Measurements from ENCODE around the gene TWF2.

The TWF2 gene

DNA sequence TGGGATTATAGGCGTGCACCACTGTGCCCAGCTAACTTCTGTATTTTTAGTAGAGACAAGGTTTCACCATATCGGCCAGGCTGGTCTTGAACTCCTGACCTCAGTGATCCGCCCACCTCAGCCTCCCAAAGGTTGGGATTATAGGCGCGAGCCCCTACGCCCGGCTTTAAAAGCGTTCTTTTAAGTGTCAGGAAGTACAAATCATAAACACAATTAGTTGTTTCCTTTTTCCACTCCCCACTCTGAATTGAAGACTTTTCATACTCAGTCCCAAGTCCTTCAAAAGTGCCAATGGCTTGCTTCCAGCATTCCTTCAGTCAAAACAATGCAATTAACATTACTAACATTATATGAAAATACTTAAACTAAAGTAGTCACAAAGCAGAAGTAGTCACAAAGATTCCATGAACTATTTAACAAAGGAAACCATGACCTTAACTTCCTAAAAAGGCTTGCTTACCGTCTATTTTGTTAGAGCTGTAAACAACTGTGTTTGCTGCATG lies 31.3 kb upstream of the TWF2 start:
- peaks cover 40% of the 10 kb centered on the region for H3K36me3 Mint-ChIP-seq
- peak overlapping the region; percentile 74 for H3K27ac Mint-ChIP-seq
- H3K4me1 Mint-ChIP-seq, result peaks cover 69% of the 10 kb centered on the region
- no peaks in the 10 kb centered on the region for H3K9me3 Mint-ChIP-seq
- peak overlapping the region; percentile 21 for H3K4me3 Mint-ChIP-seq
- no peak for ATAC-seq
- H3K27me3 Mint-ChIP-seq, result no peaks in the 10 kb centered on the region

DNA sequence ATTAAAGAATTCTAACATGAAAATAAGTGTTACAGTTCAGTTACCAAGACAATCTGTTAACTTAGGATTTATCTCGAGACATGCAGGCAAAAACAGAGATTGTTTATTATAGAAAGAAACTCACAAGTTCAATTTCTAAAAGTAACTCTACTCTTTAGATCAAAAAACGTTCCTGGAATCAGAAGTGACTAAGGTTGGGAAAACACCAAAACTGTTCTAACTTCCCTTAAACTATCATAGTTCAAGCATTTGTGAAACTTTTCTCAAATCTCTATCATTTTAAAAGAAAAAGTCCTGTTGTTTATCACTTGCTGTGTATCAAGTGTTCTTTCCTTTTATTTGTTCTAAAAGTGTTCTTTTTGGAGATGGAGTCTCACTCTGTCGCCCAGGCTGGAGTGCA lies 30.8 kb upstream of the TWF2 start:
- Mint-ChIP-seq H3K4me3 (no peak overlapping the region), H3K27me3 (no peaks in the 10 kb centered on the region), H3K27ac (peak overlapping the region; percentile 74), H3K36me3 (peaks cover 40% of the 10 kb centered on the region), H3K4me1 (peaks cover 65% of the 10 kb centered on the region), H3K9me3 (no peaks in the 10 kb centered on the region)
- ATAC-seq, result no peak

DNA sequence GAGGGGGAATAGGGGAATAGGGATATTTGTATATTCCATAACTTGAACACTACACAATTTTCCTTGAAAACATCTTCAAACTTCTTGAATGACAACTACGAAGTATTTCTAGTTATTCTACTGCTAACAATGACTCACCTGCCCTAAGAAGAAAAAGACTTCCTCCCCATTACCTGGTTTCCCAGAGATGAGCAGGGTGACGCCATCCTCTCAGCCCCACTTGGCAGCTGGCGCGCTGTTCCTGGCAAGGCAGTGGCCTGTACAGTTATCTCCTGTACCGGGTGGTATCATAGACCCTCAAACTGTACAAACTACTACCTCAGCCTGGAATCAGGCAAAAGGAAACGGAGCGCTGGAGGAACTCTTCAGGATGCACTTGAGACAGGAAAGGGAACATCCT lies 29.1 kb upstream of the TWF2 start:
- Mint-ChIP-seq H3K27ac (peak overlapping the region; percentile 74), H3K9me3 (no peaks in the 10 kb centered on the region), H3K27me3 (no peaks in the 10 kb centered on the region), H3K36me3 (peaks cover 44% of the 10 kb centered on the region), H3K4me1 (peaks cover 65% of the 10 kb centered on the region), H3K4me3 (no peak overlapping the region)
- ATAC-seq, result no peak

DNA sequence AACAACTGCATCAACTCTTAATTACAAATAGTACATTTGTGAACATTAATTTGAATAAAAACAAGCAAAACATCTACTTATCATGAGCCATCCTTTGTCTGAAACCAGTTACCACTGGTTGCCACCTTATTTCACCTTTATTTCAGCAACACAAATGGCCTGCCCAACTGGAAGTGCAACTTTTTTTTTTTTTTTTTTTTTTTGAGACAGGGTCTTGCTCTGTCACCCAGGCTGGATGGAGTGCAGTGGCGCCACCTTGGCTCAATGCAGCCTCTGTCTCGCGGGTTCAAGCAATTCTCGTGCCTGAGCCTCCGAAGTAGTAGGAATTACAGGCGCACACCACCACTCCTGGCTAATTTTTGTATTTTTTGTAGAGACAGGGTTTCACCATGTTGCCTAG lies 26.4 kb upstream of the TWF2 start:
- Mint-ChIP-seq H3K4me3 (no peak overlapping the region), H3K4me1 (peaks cover 56% of the 10 kb centered on the region), H3K27me3 (no peaks in the 10 kb centered on the region), H3K27ac (no peak overlapping the region), H3K36me3 (peaks cover 58% of the 10 kb centered on the region), H3K9me3 (no peaks in the 10 kb centered on the region)
- no peak for ATAC-seq

DNA sequence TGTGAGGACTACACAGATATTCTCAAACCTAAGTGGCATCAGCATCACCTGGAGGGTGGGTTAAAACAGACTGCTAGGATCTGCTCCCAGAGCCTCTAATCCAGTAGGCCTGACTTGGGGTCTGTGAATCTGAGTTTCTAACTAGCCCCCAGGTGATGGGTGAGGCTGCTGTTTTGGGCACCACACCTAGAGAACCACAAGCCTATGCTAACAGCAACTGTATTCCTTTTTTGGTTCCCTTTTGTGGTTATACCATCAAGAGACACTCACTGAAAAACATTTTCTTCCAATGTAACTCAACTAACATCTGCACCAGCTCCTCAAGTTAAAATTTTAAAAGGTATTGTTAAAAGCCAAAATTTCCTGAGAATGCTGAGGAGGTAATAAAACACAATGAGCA lies 23.5 kb upstream of the TWF2 start:
- peaks cover 35% of the 10 kb centered on the region for H3K4me1 Mint-ChIP-seq
- H3K36me3 Mint-ChIP-seq, result peaks cover 77% of the 10 kb centered on the region
- H3K4me3 Mint-ChIP-seq, result no peak overlapping the region
- no peaks in the 10 kb centered on the region for H3K27me3 Mint-ChIP-seq
- H3K27ac Mint-ChIP-seq, result peak overlapping the region; percentile 61
- no peaks in the 10 kb centered on the region for H3K9me3 Mint-ChIP-seq
- peak; percentile 74 for ATAC-seq

DNA sequence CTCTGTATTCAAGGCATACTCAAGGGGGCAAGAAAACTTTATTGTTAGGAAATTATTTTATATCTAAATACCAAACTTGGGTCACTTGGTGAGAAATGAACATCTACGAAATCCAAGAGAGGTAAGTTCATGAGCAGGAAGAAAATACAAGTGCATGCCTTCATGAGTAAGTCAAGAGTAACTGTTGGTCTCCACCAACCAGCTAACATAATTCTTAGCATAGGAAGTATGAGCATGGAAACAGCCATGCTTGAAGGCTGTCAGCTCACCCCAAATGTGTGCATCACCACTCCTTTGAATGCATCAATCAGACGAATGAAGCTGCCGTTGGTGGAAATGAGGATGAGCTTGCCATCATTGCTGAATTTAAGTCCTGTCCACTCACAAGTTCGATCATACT lies 20.5 kb upstream of the TWF2 start:
- Mint-ChIP-seq H3K27ac (no peak overlapping the region), H3K27me3 (no peaks in the 10 kb centered on the region), H3K4me3 (no peak overlapping the region), H3K4me1 (peaks cover 34% of the 10 kb centered on the region), H3K9me3 (no peaks in the 10 kb centered on the region), H3K36me3 (peaks cover 83% of the 10 kb centered on the region)
- ATAC-seq, result no peak

DNA sequence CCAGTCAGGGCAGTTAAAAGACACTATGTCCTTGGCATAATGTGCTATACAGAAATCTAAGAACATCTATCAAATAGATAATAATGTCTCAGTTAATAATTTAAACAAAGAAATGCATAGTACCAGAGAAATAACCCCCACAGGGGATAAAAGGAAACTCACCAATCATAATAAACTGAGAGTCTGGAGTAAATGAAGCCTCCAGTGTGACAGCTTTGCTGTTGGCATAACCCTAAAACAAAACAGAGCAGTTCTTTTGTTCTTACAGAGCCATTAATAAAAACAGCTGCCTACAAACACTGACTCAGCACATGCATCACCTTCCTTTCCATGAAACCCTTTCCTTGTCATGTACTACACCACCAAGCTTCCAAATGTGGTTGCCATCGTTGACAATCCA lies 20.1 kb upstream of the TWF2 start:
- Mint-ChIP-seq H3K9me3 (no peaks in the 10 kb centered on the region), H3K4me3 (no peak overlapping the region), H3K4me1 (peaks cover 33% of the 10 kb centered on the region), H3K27me3 (no peaks in the 10 kb centered on the region), H3K27ac (peak overlapping the region; percentile 35), H3K36me3 (peaks cover 79% of the 10 kb centered on the region)
- no peak for ATAC-seq

DNA sequence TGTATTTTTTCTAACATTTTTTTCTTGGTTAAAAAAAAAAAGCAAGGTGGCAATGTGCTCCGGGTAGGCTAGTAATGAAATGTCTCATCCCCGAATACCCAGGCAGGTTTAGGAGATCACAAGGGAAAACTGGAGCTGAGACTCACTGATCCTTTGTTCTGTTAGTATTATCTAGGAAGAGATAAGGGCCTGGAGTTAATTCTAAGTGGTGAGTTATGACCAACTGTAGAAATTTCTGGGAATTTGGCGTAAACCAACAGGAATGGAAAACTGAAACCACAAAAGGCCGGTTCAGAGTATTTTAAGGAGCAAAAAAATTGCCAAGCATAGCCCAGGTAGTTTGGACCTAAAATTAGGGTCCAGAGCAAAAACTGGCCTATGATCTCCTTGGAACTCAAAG lies 19.0 kb upstream of the TWF2 start:
- H3K4me3 Mint-ChIP-seq, result no peak overlapping the region
- peaks cover 33% of the 10 kb centered on the region for H3K4me1 Mint-ChIP-seq
- H3K27ac Mint-ChIP-seq, result peak overlapping the region; percentile 44
- ATAC-seq, result no peak
- no peaks in the 10 kb centered on the region for H3K27me3 Mint-ChIP-seq
- no peaks in the 10 kb centered on the region for H3K9me3 Mint-ChIP-seq
- H3K36me3 Mint-ChIP-seq, result peaks cover 72% of the 10 kb centered on the region

DNA sequence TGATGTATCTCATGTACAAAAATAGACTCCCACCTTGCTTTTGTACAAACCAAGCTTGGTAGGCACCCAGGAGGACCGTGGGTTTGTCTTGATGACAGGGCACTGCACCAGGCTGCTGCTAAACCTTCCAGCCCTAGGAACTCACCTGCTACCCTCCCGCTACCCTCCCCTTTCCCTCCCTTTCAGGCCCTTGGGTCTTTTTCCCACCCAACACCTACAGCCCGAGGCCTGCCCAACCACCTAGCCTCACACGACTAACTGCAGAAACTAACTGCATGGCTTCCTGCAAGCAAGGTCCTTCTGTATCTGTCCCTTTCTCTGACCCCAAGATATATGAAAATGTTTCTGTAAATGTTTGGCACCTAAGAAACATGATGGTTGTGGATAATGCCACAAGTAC lies 17.7 kb upstream of the TWF2 start:
- no peak overlapping the region for H3K4me3 Mint-ChIP-seq
- peaks cover 74% of the 10 kb centered on the region for H3K36me3 Mint-ChIP-seq
- no peaks in the 10 kb centered on the region for H3K9me3 Mint-ChIP-seq
- no peaks in the 10 kb centered on the region for H3K27me3 Mint-ChIP-seq
- peaks cover 34% of the 10 kb centered on the region for H3K4me1 Mint-ChIP-seq
- ATAC-seq, result no peak
- no peak overlapping the region for H3K27ac Mint-ChIP-seq

DNA sequence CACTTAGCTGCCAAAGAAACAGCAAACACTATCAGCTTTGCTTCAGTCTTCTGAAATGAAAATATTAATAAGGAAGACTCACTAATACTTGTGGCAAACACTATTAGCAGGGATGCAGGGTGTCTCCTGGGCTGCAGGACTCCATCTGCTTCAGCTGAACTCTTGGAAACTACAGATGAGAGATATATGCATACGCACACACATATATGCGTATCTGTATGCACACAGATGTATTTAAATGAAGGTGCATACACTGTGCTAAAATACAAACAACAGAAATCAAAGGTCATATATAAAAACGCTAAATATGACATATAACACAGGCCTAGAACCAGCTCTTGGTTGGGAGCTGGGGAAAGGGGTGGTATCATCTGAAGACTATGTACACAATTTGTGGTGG lies 17.2 kb upstream of the TWF2 start:
- H3K27me3 Mint-ChIP-seq, result no peaks in the 10 kb centered on the region
- peak overlapping the region; percentile 40 for H3K27ac Mint-ChIP-seq
- no peaks in the 10 kb centered on the region for H3K9me3 Mint-ChIP-seq
- peaks cover 34% of the 10 kb centered on the region for H3K4me1 Mint-ChIP-seq
- ATAC-seq, result no peak
- H3K36me3 Mint-ChIP-seq, result peaks cover 71% of the 10 kb centered on the region
- no peak overlapping the region for H3K4me3 Mint-ChIP-seq

DNA sequence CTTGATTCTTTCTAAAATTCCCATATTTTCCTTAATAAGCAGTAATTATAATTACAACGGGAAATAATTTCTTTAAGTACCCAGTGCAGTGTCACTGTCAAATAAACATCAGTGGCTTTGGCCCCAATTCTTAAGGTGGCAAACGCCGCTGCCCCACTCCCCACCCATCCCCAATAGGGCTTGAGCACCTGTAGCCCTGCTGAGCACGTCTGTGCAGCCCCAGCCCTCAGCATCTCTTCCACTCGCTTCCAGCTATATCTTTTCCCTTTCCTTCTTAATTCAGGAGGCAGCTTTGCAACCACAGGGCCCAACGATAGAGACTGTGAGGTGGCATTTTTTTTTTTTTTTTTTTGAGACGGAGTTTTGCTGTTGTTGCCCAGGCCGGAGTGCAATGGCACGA lies 15.7 kb upstream of the TWF2 start:
- Mint-ChIP-seq H3K27me3 (no peaks in the 10 kb centered on the region), H3K9me3 (no peaks in the 10 kb centered on the region), H3K4me3 (no peak overlapping the region), H3K36me3 (peaks cover 64% of the 10 kb centered on the region), H3K4me1 (peaks cover 46% of the 10 kb centered on the region), H3K27ac (peak overlapping the region; percentile 80)
- no peak for ATAC-seq

DNA sequence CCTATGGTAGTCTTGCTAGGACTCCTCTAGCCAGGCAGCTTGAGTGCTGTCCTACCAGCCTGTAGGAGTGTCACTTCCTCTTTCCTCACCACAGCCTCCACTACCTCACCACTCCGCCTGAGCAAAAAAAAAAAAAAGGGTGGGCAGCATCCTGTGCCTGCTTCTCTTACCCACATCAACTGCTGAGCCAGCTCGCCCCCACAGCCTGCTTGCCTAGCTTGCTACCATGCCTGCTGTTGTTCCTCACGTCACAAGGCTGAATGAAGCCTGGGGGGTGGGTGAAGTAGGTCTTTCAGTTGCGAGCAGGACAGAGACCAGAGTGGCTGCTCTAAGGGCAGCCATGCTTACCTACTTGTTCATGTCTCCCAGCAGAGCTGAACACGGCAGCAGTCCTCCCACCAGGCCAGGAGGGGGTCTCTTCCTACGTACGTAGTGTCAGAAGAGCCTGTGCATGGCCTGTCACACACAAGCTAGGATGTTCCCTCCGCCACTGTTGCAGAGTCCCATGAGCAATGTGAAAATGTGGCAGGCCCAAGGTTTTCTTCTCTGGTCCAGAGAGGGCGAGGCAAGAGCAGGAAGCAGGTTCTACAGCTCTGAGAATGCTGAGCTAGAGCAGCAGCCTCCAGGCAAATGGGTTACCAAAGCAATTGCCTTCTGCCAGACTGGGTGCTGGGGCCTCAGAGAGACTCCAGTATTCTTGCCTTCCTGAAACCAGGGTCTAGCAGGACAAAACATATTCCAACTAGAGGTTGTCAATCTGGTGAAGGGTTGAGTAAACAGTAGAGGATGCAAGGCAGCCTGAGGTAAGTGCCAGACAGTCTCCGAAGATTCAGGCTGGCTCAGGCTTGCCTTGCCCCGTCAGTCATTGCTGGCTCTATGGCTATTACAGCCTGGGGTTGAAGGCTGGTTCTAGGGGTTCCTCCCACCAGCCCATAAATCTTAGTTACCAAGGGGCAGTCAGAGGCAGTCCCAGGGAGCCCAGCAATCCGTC lies 14.7 kb upstream of the TWF2 start:
- peak overlapping the region; percentile 80 for H3K27ac Mint-ChIP-seq
- H3K4me1 Mint-ChIP-seq, result peaks cover 53% of the 10 kb centered on the region
- H3K4me3 Mint-ChIP-seq, result peak overlapping the region; percentile 67
- no peaks in the 10 kb centered on the region for H3K27me3 Mint-ChIP-seq
- peak; percentile 99 for ATAC-seq
- peaks cover 57% of the 10 kb centered on the region for H3K36me3 Mint-ChIP-seq
- no peaks in the 10 kb centered on the region for H3K9me3 Mint-ChIP-seq

DNA sequence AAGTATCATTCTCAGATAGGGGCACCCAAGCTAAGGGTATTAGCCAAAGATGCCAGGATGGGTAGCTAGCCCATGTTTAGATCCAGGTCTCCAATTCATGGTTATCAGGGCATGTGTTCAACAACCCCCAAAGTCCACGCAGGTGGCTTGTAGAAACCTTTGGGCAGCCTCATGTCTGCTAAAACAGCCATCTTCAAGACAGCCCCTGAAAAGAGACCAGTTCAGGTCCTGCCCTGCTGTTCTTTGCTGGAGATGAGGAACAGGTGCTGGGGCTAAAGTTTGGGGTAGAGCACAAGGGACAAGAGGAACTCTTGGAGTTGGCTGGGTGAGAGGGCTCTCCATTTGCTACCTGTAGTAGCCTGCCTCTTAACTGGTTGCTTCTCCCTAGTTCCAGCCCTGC lies 11.2 kb upstream of the TWF2 start:
- Mint-ChIP-seq H3K36me3 (peaks cover 47% of the 10 kb centered on the region), H3K4me1 (peaks cover 76% of the 10 kb centered on the region), H3K4me3 (no peak overlapping the region), H3K9me3 (no peaks in the 10 kb centered on the region), H3K27ac (peak overlapping the region; percentile 93), H3K27me3 (no peaks in the 10 kb centered on the region)
- no peak for ATAC-seq

DNA sequence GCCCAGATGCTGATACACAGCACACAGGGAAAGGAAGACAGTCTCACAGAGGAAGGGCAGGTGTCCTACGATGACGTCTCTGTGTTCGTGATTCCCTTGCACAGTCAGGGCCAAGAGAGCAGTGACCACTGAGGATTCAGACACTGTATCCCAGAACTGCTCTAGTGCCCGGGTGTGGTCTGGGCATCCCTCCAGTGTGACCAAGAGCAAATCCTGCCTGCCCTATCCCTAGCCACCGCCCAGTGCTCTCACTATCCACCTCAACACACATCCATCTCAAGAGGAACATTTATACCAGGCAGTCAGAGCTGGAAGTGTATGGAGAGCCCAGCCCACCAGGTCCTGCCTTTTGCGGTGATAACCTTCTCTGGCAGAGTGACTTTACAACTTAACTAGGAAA lies 10.7 kb upstream of the TWF2 start:
- peak overlapping the region; percentile 93 for H3K27ac Mint-ChIP-seq
- peaks cover 80% of the 10 kb centered on the region for H3K4me1 Mint-ChIP-seq
- no peak overlapping the region for H3K4me3 Mint-ChIP-seq
- no peak for ATAC-seq
- no peaks in the 10 kb centered on the region for H3K9me3 Mint-ChIP-seq
- H3K27me3 Mint-ChIP-seq, result no peaks in the 10 kb centered on the region
- peaks cover 45% of the 10 kb centered on the region for H3K36me3 Mint-ChIP-seq

DNA sequence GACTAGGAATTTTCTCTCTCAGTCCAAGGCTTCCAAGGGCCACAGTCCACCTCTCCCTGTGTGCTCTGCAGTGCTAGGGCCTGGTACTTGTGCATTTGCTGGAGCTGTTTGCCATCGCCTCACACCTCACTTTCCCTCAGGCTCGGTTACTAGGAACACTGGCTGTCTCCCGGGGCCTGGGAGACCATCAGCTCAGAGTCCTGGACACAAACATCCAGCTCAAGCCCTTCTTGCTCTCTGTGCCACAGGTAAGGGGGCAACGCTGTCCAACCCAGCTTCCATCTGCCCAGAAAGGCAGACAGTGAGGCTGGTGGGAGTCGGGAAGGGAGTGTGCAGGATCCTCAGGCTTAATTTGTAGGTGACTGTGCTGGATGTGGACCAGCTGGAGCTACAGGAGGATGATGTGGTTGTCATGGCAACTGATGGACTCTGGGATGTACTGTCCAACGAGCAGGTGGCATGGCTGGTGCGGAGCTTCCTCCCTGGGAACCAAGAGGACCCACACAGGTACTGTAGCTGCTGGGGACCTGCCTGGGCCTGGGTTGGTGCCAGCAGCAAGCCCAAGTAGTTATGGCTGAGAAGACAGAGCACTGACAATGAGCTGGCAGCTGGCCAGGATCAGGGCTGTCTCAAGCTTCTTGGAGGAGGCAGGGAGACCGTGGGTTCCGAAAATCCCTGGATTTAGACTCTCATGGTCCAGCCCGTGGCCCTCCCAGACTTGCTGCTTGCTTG lies 10.0 kb upstream of the TWF2 start:
- Mint-ChIP-seq H3K36me3 (peaks cover 45% of the 10 kb centered on the region), H3K27ac (peak overlapping the region; percentile 93), H3K4me3 (no peak overlapping the region), H3K27me3 (no peaks in the 10 kb centered on the region), H3K9me3 (no peaks in the 10 kb centered on the region), H3K4me1 (peaks cover 83% of the 10 kb centered on the region)
- no peak for ATAC-seq

Data from stimulated activated memory B cell treated with anti-CD40 and anti-IgM and Interleukin-4, amounts not matched to agents 10 μg/mL and 1 μg/mL and 100 μg/mL, for 72 hours (primary cell).